ENCODE results near the gene ARHGEF18.
A peak's percentile ranks its signal among the peaks of the same experiment; 100 is the strongest.
"Not testable (repeated sequence)": the region's sequence is repeated elsewhere in the genome, so short reads cannot be mapped to it uniquely, and the experiment has no call there.

Gene ARHGEF18

DNA sequence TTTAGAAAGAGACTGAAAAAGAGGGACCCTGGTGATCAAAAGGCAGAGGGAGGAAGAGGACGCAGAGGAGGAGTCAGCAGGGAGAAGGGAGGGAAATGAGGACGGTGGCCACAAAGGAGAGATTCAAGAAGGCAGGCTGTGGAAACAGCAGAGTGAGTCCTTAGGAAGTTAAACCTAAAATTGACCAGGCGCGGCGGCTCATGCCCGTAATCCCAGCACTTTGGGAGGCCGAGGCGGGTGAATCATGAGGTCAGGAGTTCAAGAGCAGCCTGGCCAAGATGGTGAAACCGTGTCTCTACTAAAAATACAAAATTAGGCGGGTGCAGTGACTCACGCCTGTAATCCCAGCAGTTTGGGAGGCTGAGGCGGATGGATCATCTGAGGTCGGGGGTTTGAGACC is 20.1 kb downstream of the ARHGEF18 start:
- not testable (repeated sequence) for H3K18ac ChIP-seq (ENCODE audit: low read length); H2BK15ac ChIP-seq (ENCODE audit: low read length); H3K4me1 ChIP-seq (ENCODE audit: control insufficient read depth in 2 of 2, insufficient read depth in 1 of 2, low read depth in 1 of 2, low read length in 2 of 2); H3K9me3 ChIP-seq (replicated peaks in 1 of 2; ENCODE audit: control insufficient read depth in 2 of 2, insufficient read depth in 1 of 2, low read depth in 1 of 2, low read length in 2 of 2); H4K91ac ChIP-seq (ENCODE audit: low read depth, low read length, poor library complexity); H3K14ac ChIP-seq (ENCODE audit: low read length); H4K8ac ChIP-seq (ENCODE audit: low read depth, low read length); H3K36me3 ChIP-seq (replicated peaks in 1 of 2; ENCODE audit: control insufficient read depth in 2 of 2, insufficient read depth in 2 of 2, low read length in 2 of 2); H3K79me1 ChIP-seq (ENCODE audit: low read depth, low read length); H3K27ac ChIP-seq (replicated peaks; ENCODE audit: low read length); H3K4me3 ChIP-seq (ENCODE audit: low read length in 2 of 2); DNase-seq (ENCODE audit: low spot score); H2BK5ac ChIP-seq (ENCODE audit: low read length); H3K4me2 ChIP-seq (ENCODE audit: insufficient read depth, low read length, poor library complexity, severe bottlenecking); H3K9ac ChIP-seq (ENCODE audit: low read depth, low read length, poor library complexity); H3K4ac ChIP-seq (ENCODE audit: low read length); H2BK120ac ChIP-seq (ENCODE audit: low read depth, low read length); H2BK12ac ChIP-seq (ENCODE audit: low read length); H3K27me3 ChIP-seq (ENCODE audit: control insufficient read depth in 3 of 3, insufficient read depth in 3 of 3, low read depth in 1 of 3, low read length in 3 of 3); H2AK5ac ChIP-seq (ENCODE audit: low read depth, low read length); H3K23ac ChIP-seq (ENCODE audit: low read depth, low read length, poor library complexity)
- WGBS, 2 donors (ENCODE audit: extremely low coverage in 2 of 2, insufficient read length in 2 of 2, insufficient replicate concordance in 1 of 2), result no CpG with 5 or more reads among the region's 13 CpGs
- H2AFZ ChIP-seq (ENCODE audit: low read length), result peak overlapping the region; percentile 56

DNA sequence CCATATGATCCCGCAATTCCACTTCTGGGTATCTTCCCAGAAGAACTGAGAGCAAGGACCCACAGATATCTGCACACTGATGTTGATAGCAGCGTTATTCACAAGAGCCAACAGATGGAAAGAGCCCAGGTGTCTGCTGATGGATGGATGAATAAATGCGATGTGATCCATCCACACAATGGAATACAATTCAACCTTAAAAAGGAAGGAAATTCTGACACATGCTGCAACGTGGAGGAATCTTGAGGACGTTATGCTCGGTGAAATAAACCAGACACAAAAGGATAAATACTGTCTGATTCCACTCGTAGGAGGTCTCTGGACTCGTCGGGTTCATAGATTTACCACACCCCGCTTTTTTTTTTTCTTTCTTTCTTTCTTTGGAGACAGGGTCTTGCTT is 21.8 kb downstream of the ARHGEF18 start:
- Histone ChIP-seq H3K79me1 (ENCODE audit: low read depth, low read length) (no peaks in the 10 kb centered on the region), H2BK12ac (ENCODE audit: low read length) (no peak overlapping the region), H3K4ac (ENCODE audit: low read length) (no peak overlapping the region), H2BK15ac (ENCODE audit: low read length) (no peak overlapping the region), H3K4me1 (ENCODE audit: control insufficient read depth in 2 of 2, insufficient read depth in 1 of 2, low read depth in 1 of 2, low read length in 2 of 2) (peaks cover 0 to 3% of the 10 kb centered on the region in 2 donors), H2BK5ac (ENCODE audit: low read length) (no peak overlapping the region), H2AK5ac (ENCODE audit: low read depth, low read length) (no peak overlapping the region), H3K4me2 (ENCODE audit: insufficient read depth, low read length, poor library complexity, severe bottlenecking) (no peak overlapping the region), H3K9me3 (replicated peaks in 1 of 2; ENCODE audit: control insufficient read depth in 2 of 2, insufficient read depth in 1 of 2, low read depth in 1 of 2, low read length in 2 of 2) (no peaks in the 10 kb centered on the region), H2AFZ (ENCODE audit: low read length) (no peak overlapping the region), H3K14ac (ENCODE audit: low read length) (no peak overlapping the region), H3K27ac (replicated peaks; ENCODE audit: low read length) (no peak overlapping the region), H3K36me3 (replicated peaks in 1 of 2; ENCODE audit: control insufficient read depth in 2 of 2, insufficient read depth in 2 of 2, low read length in 2 of 2) (no peaks in the 10 kb centered on the region), H3K4me3 (ENCODE audit: low read length in 2 of 2) (no peak overlapping the region), H4K91ac (ENCODE audit: low read depth, low read length, poor library complexity) (no peak overlapping the region), H3K9ac (ENCODE audit: low read depth, low read length, poor library complexity) (no peak overlapping the region), H2BK120ac (ENCODE audit: low read depth, low read length) (no peak overlapping the region), H3K27me3 (ENCODE audit: control insufficient read depth in 3 of 3, insufficient read depth in 3 of 3, low read depth in 1 of 3, low read length in 3 of 3) (no peaks in the 10 kb centered on the region), H3K23ac (ENCODE audit: low read depth, low read length, poor library complexity) (no peak overlapping the region), H4K8ac (ENCODE audit: low read depth, low read length) (no peak overlapping the region), H3K18ac (ENCODE audit: low read length) (no peak overlapping the region)
- no CpG with 5 or more reads among the region's 10 CpGs for WGBS, 2 donors (ENCODE audit: extremely low coverage in 2 of 2, insufficient read length in 2 of 2, insufficient replicate concordance in 1 of 2)
- DNase-seq (ENCODE audit: low spot score), result no peak

DNA sequence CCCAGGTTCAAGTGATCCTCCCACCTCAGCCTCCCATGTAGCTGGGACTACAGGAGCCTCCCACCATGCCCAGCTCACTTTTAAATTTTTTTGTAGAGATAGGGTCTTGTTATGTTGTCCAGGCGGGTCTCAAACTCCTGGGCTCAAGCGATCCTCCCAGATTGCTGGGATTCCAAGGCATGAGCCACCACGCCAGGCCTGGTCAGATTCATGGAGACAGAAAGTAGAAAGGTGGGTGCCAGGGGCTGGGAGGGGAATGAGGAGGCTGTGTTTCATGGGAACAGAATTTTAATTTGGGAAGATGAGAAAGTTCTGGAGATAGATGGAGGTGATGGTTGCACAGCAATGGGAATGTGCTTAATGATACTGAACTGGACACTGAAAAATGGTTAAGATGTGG is 22.3 kb downstream of the ARHGEF18 start:
- H3K4me2 ChIP-seq (ENCODE audit: insufficient read depth, low read length, poor library complexity, severe bottlenecking), result no peak overlapping the region
- H3K79me1 ChIP-seq (ENCODE audit: low read depth, low read length), result no peaks in the 10 kb centered on the region
- DNase-seq (ENCODE audit: low spot score), result no peak
- no peak overlapping the region for H2BK5ac ChIP-seq (ENCODE audit: low read length)
- H2BK120ac ChIP-seq (ENCODE audit: low read depth, low read length), result no peak overlapping the region
- H3K14ac ChIP-seq (ENCODE audit: low read length), result no peak overlapping the region
- no peak overlapping the region for H3K9ac ChIP-seq (ENCODE audit: low read depth, low read length, poor library complexity)
- H3K4me3 ChIP-seq (ENCODE audit: low read length in 2 of 2), result no peak overlapping the region
- no peak overlapping the region for H2BK12ac ChIP-seq (ENCODE audit: low read length)
- no peaks in the 10 kb centered on the region for H3K9me3 ChIP-seq (replicated peaks in 1 of 2; ENCODE audit: control insufficient read depth in 2 of 2, insufficient read depth in 1 of 2, low read depth in 1 of 2, low read length in 2 of 2)
- peaks cover 0 to 4% of the 10 kb centered on the region in 2 donors for H3K4me1 ChIP-seq (ENCODE audit: control insufficient read depth in 2 of 2, insufficient read depth in 1 of 2, low read depth in 1 of 2, low read length in 2 of 2)
- H3K23ac ChIP-seq (ENCODE audit: low read depth, low read length, poor library complexity), result no peak overlapping the region
- H3K36me3 ChIP-seq (replicated peaks in 1 of 2; ENCODE audit: control insufficient read depth in 2 of 2, insufficient read depth in 2 of 2, low read length in 2 of 2), result no peaks in the 10 kb centered on the region
- H2AK5ac ChIP-seq (ENCODE audit: low read depth, low read length), result no peak overlapping the region
- no peak overlapping the region for H4K8ac ChIP-seq (ENCODE audit: low read depth, low read length)
- no peak overlapping the region for H2BK15ac ChIP-seq (ENCODE audit: low read length)
- H3K18ac ChIP-seq (ENCODE audit: low read length), result no peak overlapping the region
- no peak overlapping the region for H3K27ac ChIP-seq (replicated peaks; ENCODE audit: low read length)
- WGBS, 2 donors (ENCODE audit: extremely low coverage in 2 of 2, insufficient read length in 2 of 2, insufficient replicate concordance in 1 of 2), result no CpG with 5 or more reads among the region's 3 CpGs
- H3K4ac ChIP-seq (ENCODE audit: low read length), result no peak overlapping the region
- no peaks in the 10 kb centered on the region for H3K27me3 ChIP-seq (ENCODE audit: control insufficient read depth in 3 of 3, insufficient read depth in 3 of 3, low read depth in 1 of 3, low read length in 3 of 3)
- H4K91ac ChIP-seq (ENCODE audit: low read depth, low read length, poor library complexity), result no peak overlapping the region
- H2AFZ ChIP-seq (ENCODE audit: low read length), result no peak overlapping the region

DNA sequence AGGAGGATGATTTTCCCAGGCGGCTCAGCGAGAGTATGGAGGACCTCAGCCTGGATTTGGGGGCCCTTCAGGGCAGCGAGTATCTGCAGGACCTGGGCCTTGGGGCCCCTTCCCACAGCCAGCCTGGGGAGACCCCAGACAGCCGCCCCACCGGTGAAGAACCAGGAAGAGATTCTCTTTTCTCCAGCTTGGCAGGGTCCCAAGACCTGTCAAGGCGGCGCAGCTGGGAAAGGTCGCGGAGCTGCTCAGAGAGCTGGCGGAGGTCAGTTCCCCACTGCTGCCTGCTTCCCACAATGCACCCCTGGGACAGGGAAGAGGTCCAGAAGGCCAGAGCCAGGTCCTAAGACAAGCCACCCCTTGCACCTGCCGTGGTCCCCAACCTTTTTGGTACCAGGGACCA is 24.1 kb downstream of the ARHGEF18 start:
- H2BK120ac ChIP-seq (ENCODE audit: low read depth, low read length), result no peak overlapping the region
- no peak overlapping the region for H2AK5ac ChIP-seq (ENCODE audit: low read depth, low read length)
- H3K23ac ChIP-seq (ENCODE audit: low read depth, low read length, poor library complexity), result no peak overlapping the region
- no peak overlapping the region for H3K4ac ChIP-seq (ENCODE audit: low read length)
- no peak overlapping the region for H3K27ac ChIP-seq (replicated peaks; ENCODE audit: low read length)
- H3K79me1 ChIP-seq (ENCODE audit: low read depth, low read length), result no peaks in the 10 kb centered on the region
- WGBS, 2 donors (ENCODE audit: extremely low coverage in 2 of 2, insufficient read length in 2 of 2, insufficient replicate concordance in 1 of 2), result no CpG with 5 or more reads among the region's 11 CpGs
- H2BK12ac ChIP-seq (ENCODE audit: low read length), result no peak overlapping the region
- no peak overlapping the region for H4K91ac ChIP-seq (ENCODE audit: low read depth, low read length, poor library complexity)
- H3K27me3 ChIP-seq (ENCODE audit: control insufficient read depth in 3 of 3, insufficient read depth in 3 of 3, low read depth in 1 of 3, low read length in 3 of 3), result no peaks in the 10 kb centered on the region
- no peak overlapping the region for H3K9ac ChIP-seq (ENCODE audit: low read depth, low read length, poor library complexity)
- H2BK15ac ChIP-seq (ENCODE audit: low read length), result no peak overlapping the region
- no peak overlapping the region for H3K14ac ChIP-seq (ENCODE audit: low read length)
- no peaks in the 10 kb centered on the region for H3K9me3 ChIP-seq (replicated peaks in 1 of 2; ENCODE audit: control insufficient read depth in 2 of 2, insufficient read depth in 1 of 2, low read depth in 1 of 2, low read length in 2 of 2)
- no peak overlapping the region for H3K4me2 ChIP-seq (ENCODE audit: insufficient read depth, low read length, poor library complexity, severe bottlenecking)
- no peak for DNase-seq (ENCODE audit: low spot score)
- H3K4me1 ChIP-seq (ENCODE audit: control insufficient read depth in 2 of 2, insufficient read depth in 1 of 2, low read depth in 1 of 2, low read length in 2 of 2), result peaks cover 0 to 10% of the 10 kb centered on the region in 2 donors
- H2AFZ ChIP-seq (ENCODE audit: low read length), result no peak overlapping the region
- no peak overlapping the region for H3K4me3 ChIP-seq (ENCODE audit: low read length in 2 of 2)
- H2BK5ac ChIP-seq (ENCODE audit: low read length), result no peak overlapping the region
- no peaks in the 10 kb centered on the region for H3K36me3 ChIP-seq (replicated peaks in 1 of 2; ENCODE audit: control insufficient read depth in 2 of 2, insufficient read depth in 2 of 2, low read length in 2 of 2)
- peak overlapping the region; percentile 31 for H3K18ac ChIP-seq (ENCODE audit: low read length)
- no peak overlapping the region for H4K8ac ChIP-seq (ENCODE audit: low read depth, low read length)

Data from neuronal stem cell (in vitro differentiated cells).